Type B pancreatic cell (in vitro differentiated cells): ENCODE measurements around the gene THSD4. TPM values are rescaled to one million over a fixed set of nuclear protein-coding genes. Genes with fewer than 3 reads are reported as not detected.

ENCODE experiments used
- DNase-seq: peaks from one replicate; pipeline ENCODE4 v3.0.0; 2021; ENCODE audit warnings: mixed read lengths; ENCODE audit not compliant: unreplicated experiment; ENCODE audit errors: extremely low spot score
- H3K27ac Mint-ChIP-seq: 2 replicates; pipeline ENCODE4 v1.8.0; 2021; ENCODE audit warnings: mild to moderate bottlenecking, mixed read lengths
- H3K27me3 Mint-ChIP-seq: 2 replicates; pipeline ENCODE4 v1.8.0; 2021; ENCODE audit warnings: mixed read lengths
- H3K36me3 Mint-ChIP-seq: 2 replicates; pipeline ENCODE4 v1.8.0; 2021; ENCODE audit warnings: mixed read lengths
- H3K4me1 Mint-ChIP-seq: one replicate; pipeline ENCODE4 v1.8.0; 2021; ENCODE audit warnings: mixed read lengths; ENCODE audit not compliant: unreplicated experiment
- H3K4me3 Mint-ChIP-seq: 2 replicates; pipeline ENCODE4 v1.8.0; 2021; ENCODE audit warnings: mild to moderate bottlenecking, mixed read lengths
- H3K9me3 Mint-ChIP-seq: 2 replicates; pipeline ENCODE4 v1.8.0; 2021; ENCODE audit warnings: mixed read lengths
- CTCF ChIP-seq: fragments of 200-600 bp; sonication (generic); conservative IDR thresholded peaks from 2 replicates; pipeline ENCODE4 v1.5.0; 2021; ENCODE audit warnings: antibody characterized with exemption, mild to moderate bottlenecking
- total RNA-seq: library from RNA; stranded (reverse); gene quantifications from 2 replicates; pipeline ENCODE4 v1.2.1, GENCODE V29; 2021; ENCODE audit warnings: low replicate concordance

The THSD4 gene
- total RNA-seq, 1 donor from 2014 or later, result 43.3 TPM

GRCh38 chr15:71295603-71296314 is 180.5 kb downstream of the THSD4 start:
- peaks cover 3% of the 10 kb centered on the region for H3K9me3 Mint-ChIP-seq
- DNase-seq, result no peak
- H3K4me1 Mint-ChIP-seq, result peaks cover 32% of the 10 kb centered on the region
- peak overlapping the region; percentile 40 for H3K4me3 Mint-ChIP-seq
- H3K27me3 Mint-ChIP-seq, result no peaks in the 10 kb centered on the region
- no peak for TF ChIP-seq CTCF
- peaks cover 9% of the 10 kb centered on the region for H3K36me3 Mint-ChIP-seq
- peak overlapping the region; percentile 99 for H3K27ac Mint-ChIP-seq

GRCh38 chr15:71296315-71296679 is 181.0 kb downstream of the THSD4 start:
- no peak for DNase-seq
- no peak for TF ChIP-seq CTCF
- peaks cover 9% of the 10 kb centered on the region for H3K36me3 Mint-ChIP-seq

GRCh38 chr15:71301958-71302621 is 186.8 kb downstream of the THSD4 start:
- Mint-ChIP-seq H3K36me3 (no peaks in the 10 kb centered on the region), H3K4me3 (no peak overlapping the region), H3K27ac (no peak overlapping the region), H3K27me3 (no peaks in the 10 kb centered on the region), H3K4me1 (peaks cover 18% of the 10 kb centered on the region), H3K9me3 (no peaks in the 10 kb centered on the region)
- no peak for TF ChIP-seq CTCF
- no peak for DNase-seq

More at GRCh38 chr15:71296315-71296679, 181.0 kb downstream of the THSD4 start:
- Mint-ChIP-seq H3K27me3 (no peaks in the 10 kb centered on the region), H3K4me1 (peaks cover 32% of the 10 kb centered on the region), H3K4me3 (no peak overlapping the region), H3K27ac (peak overlapping the region; percentile 99), H3K9me3 (peaks cover 3% of the 10 kb centered on the region)

GRCh38 chr15:71302861-71303410 is 187.7 kb downstream of the THSD4 start:
- Mint-ChIP-seq H3K9me3 (no peaks in the 10 kb centered on the region), H3K27ac (peak overlapping the region; percentile 4), H3K27me3 (no peaks in the 10 kb centered on the region), H3K4me1 (peaks cover 18% of the 10 kb centered on the region), H3K36me3 (no peaks in the 10 kb centered on the region), H3K4me3 (no peak overlapping the region)
- no peak for TF ChIP-seq CTCF
- DNase-seq, result no peak

GRCh38 chr15:71303977-71304376 is 188.7 kb downstream of the THSD4 start:
- Mint-ChIP-seq H3K4me1 (peaks cover 18% of the 10 kb centered on the region), H3K4me3 (no peak overlapping the region), H3K27me3 (no peaks in the 10 kb centered on the region), H3K9me3 (no peaks in the 10 kb centered on the region), H3K27ac (no peak overlapping the region), H3K36me3 (no peaks in the 10 kb centered on the region)
- no peak for TF ChIP-seq CTCF
- no peak for DNase-seq
